Midbrain (tissue), 1 donor: Measurements from ENCODE around the gene EXOSC3.
"Not testable (repeated sequence)": the region's sequence is repeated elsewhere in the genome, so short reads cannot be mapped to it uniquely, and the experiment has no call there.

ENCODE experiments used
- DNase-seq: peaks from one replicate; lab custom pipeline; 2025; lab: John Stamatoyannopoulos, UW

EXOSC3 gene

GRCh38 chr9:37775216-37775919 is 9.5 kb downstream of the EXOSC3 start:
- no peak for DNase-seq

- no peak for DNase-seq
Measured at GRCh38 chr9:37769995-37770394, 14.9 kb downstream of the EXOSC3 start.

- no peak for DNase-seq
Measured at GRCh38 chr9:37769306-37769705, 15.6 kb downstream of the EXOSC3 start.

GRCh38 chr9:37765263-37765662 is 19.6 kb downstream of the EXOSC3 start:
- DNase-seq, result not testable (repeated sequence)

GRCh38 chr9:37761511-37761910 is 23.4 kb downstream of the EXOSC3 start:
- no peak for DNase-seq

- DNase-seq, result no peak
Measured at GRCh38 chr9:37760416-37761161, 24.3 kb downstream of the EXOSC3 start.

GRCh38 chr9:37758747-37759146 is 26.1 kb downstream of the EXOSC3 start:
- DNase-seq, result no peak

- DNase-seq, result peak; percentile 81
Measured at GRCh38 chr9:37753489-37754190, 31.2 kb downstream of the EXOSC3 start, which contains the start of gene TRMT10B. Gene TRMT10B, plus strand, starts transcription at chr9:37753805. Its CDS starts 8,127 bp downstream, at chr9:37761932.

GRCh38 chr9:37752642-37753488 is 32.0 kb downstream of the EXOSC3 start:
- DNase-seq, result no peak

GRCh38 chr9:37752112-37752511 is 32.8 kb downstream of the EXOSC3 start:
- DNase-seq, result not testable (repeated sequence)

GRCh38 chr9:37751704-37752103 is 33.2 kb downstream of the EXOSC3 start:
- DNase-seq, result not testable (repeated sequence)

- DNase-seq, result no peak
Measured at GRCh38 chr9:37751186-37751585, 33.7 kb downstream of the EXOSC3 start.

GRCh38 chr9:37749129-37749528 is 35.7 kb downstream of the EXOSC3 start:
- no peak for DNase-seq

- DNase-seq, result peak; percentile 74
Measured at GRCh38 chr9:37747271-37747753, 37.6 kb downstream of the EXOSC3 start.

- DNase-seq, result no peak
Measured at GRCh38 chr9:37746448-37747270, 38.2 kb downstream of the EXOSC3 start.

GRCh38 chr9:37745970-37746369 is 38.9 kb downstream of the EXOSC3 start:
- no peak for DNase-seq

- DNase-seq, result no peak
Measured at GRCh38 chr9:37740631-37741328, 44.1 kb downstream of the EXOSC3 start.

- DNase-seq, result no peak
Measured at GRCh38 chr9:37740128-37740527, 44.7 kb downstream of the EXOSC3 start.

GRCh38 chr9:37739222-37739621 is 45.6 kb downstream of the EXOSC3 start:
- DNase-seq, result no peak

GRCh38 chr9:37732952-37733351 is 51.9 kb downstream of the EXOSC3 start:
- no peak for DNase-seq
